GM21526 (cell line): ENCODE measurements around the gene ZNF804A.

Source experiments
- ATAC-seq: cut with Tn5 transposase; IDR thresholded peaks from one replicate; pipeline ENCODE4 v1.9.1; 2021; ENCODE audit warnings: moderate library complexity; ENCODE audit not compliant: unreplicated experiment, low FRiP score

Gene ZNF804A

GRCh38 chr2:184602734-184603133 is 4.4 kb downstream of the ZNF804A start:
- no peak for ATAC-seq

- no peak for ATAC-seq
Measured at GRCh38 chr2:184610891-184611290, 12.6 kb downstream of the ZNF804A start.

- no peak for ATAC-seq
Measured at GRCh38 chr2:184611361-184612085, 13.2 kb downstream of the ZNF804A start.

- ATAC-seq: no peak
Measured at GRCh38 chr2:184620367-184620766, 22.0 kb downstream of the ZNF804A start.

GRCh38 chr2:184624311-184624710 is 26.0 kb downstream of the ZNF804A start:
- ATAC-seq: no peak

- no peak for ATAC-seq
Measured at GRCh38 chr2:184628051-184628450, 29.7 kb downstream of the ZNF804A start.

GRCh38 chr2:184633726-184634125 is 35.4 kb downstream of the ZNF804A start:
- ATAC-seq: no peak

- no peak for ATAC-seq
Measured at GRCh38 chr2:184637781-184638180, 39.5 kb downstream of the ZNF804A start.

- no peak for ATAC-seq
Measured at GRCh38 chr2:184644685-184645084, 46.4 kb downstream of the ZNF804A start.

GRCh38 chr2:184646177-184646576 is 47.8 kb downstream of the ZNF804A start:
- ATAC-seq: no peak

GRCh38 chr2:184646593-184646992 is 48.3 kb downstream of the ZNF804A start:
- no peak for ATAC-seq

GRCh38 chr2:184654945-184655344 is 56.6 kb downstream of the ZNF804A start:
- ATAC-seq: no peak

- ATAC-seq: no peak
Measured at GRCh38 chr2:184677171-184677570, 78.8 kb downstream of the ZNF804A start.

- ATAC-seq: no peak
Measured at GRCh38 chr2:184679219-184680018, 81.1 kb downstream of the ZNF804A start.

- no peak for ATAC-seq
Measured at GRCh38 chr2:184680825-184681224, 82.5 kb downstream of the ZNF804A start.

- ATAC-seq: no peak
Measured at GRCh38 chr2:184681642-184682321, 83.5 kb downstream of the ZNF804A start.

- ATAC-seq: no peak
Measured at GRCh38 chr2:184683911-184684310, 85.6 kb downstream of the ZNF804A start.

GRCh38 chr2:184685999-184686841 is 87.9 kb downstream of the ZNF804A start:
- ATAC-seq: no peak

GRCh38 chr2:184689638-184690037 is 91.3 kb downstream of the ZNF804A start:
- no peak for ATAC-seq

- ATAC-seq: no peak
Measured at GRCh38 chr2:184692141-184692734, 93.9 kb downstream of the ZNF804A start.
